Naive thymus-derived CD4-positive, alpha-beta T cell (primary cell): ENCODE data around the gene FOXO3. TPM values are rescaled to one million over a fixed set of nuclear protein-coding genes. Genes with fewer than 3 reads are reported as not detected.

Source experiments
- ATAC-seq: fragments of 150-1000 bp; cut with Tn5 transposase; 2 replicates; pipeline ENCODE4 v1.10.0; 2021; ENCODE audit warnings: mild to moderate bottlenecking, moderate library complexity
- CTCF ChIA-PET: fragments of 350-600 bp; sonication (Branson Sonifier 250); formaldehyde crosslinking; loops from one replicate; lab custom pipeline; 2021; ENCODE audit warnings: antibody characterized with exemption; lab: Charles Lee
- POLR2A ChIA-PET: fragments of 350-600 bp; sonication (Branson Sonifier 250); formaldehyde crosslinking; loops from one replicate; lab custom pipeline; 2021; ENCODE audit warnings: antibody characterized with exemption, inconsistent platforms; lab: Charles Lee
- DNase-seq, 9 donors: peaks; one replicate each; pipeline versions ENCODE4 v3.0.0 to v3.0.0-alpha.2; 2020 to 2022; ENCODE audit warnings: mixed read lengths in 1 of 9
- H3K27ac ChIP-seq: one replicate; pipeline ENCODE4 v1.7.0; 2013; ENCODE audit warnings: mild to moderate bottlenecking, low read depth, low read length, moderate library complexity
- H3K27me3 ChIP-seq, 2 donors: one replicate each; pipeline ENCODE4 v1.7.0; 2013; ENCODE audit warnings: low read length in 2 of 2, mild to moderate bottlenecking in 2 of 2, moderate library complexity in 2 of 2; ENCODE audit not compliant: control insufficient read depth in 2 of 2, insufficient read depth in 2 of 2
- H3K36me3 ChIP-seq, 3 experiments: 1 replicate in 2 of 3; 2 replicates in 1 of 3; pipeline ENCODE4 v1.7.0; 2013; ENCODE audit warnings: low read length in 3 of 3, mild to moderate bottlenecking in 3 of 3, moderate library complexity in 1 of 3; ENCODE audit not compliant: insufficient read depth in 3 of 3, control insufficient read depth in 2 of 3
- H3K4me1 ChIP-seq, 2 donors: one replicate each; pipeline ENCODE4 v1.7.0; 2013; ENCODE audit warnings: low read length in 2 of 2, mild to moderate bottlenecking in 2 of 2, moderate library complexity in 1 of 2; ENCODE audit not compliant: control insufficient read depth in 2 of 2, insufficient read depth in 2 of 2
- H3K4me3 ChIP-seq: 2 replicates; pipeline ENCODE4 v1.7.0; 2013; ENCODE audit warnings: mild to moderate bottlenecking, low read length
- H3K9me3 ChIP-seq, 3 experiments: 1 replicate in 2 of 3; 2 replicates in 1 of 3; pipeline ENCODE4 v1.7.0; 2013; ENCODE audit warnings: low read length in 3 of 3; ENCODE audit not compliant: control insufficient read depth in 2 of 3
- H3K27ac Mint-ChIP-seq, 9 donors: one replicate each; pipeline ENCODE4 v1.8.0; 2020 to 2022; ENCODE audit warnings: mixed read lengths in 9 of 9, mild to moderate bottlenecking in 8 of 9, moderate library complexity in 5 of 9, inconsistent platforms in 2 of 9
- H3K27me3 Mint-ChIP-seq, 5 donors: one replicate each; pipeline ENCODE4 v1.8.0; 2021 to 2022; ENCODE audit warnings: mixed read lengths in 5 of 5, mild to moderate bottlenecking in 1 of 5
- H3K36me3 Mint-ChIP-seq, 5 donors: one replicate each; pipeline ENCODE4 v1.8.0; 2020 to 2022; ENCODE audit warnings: mixed read lengths in 5 of 5, mild to moderate bottlenecking in 3 of 5, inconsistent platforms in 1 of 5
- H3K4me1 Mint-ChIP-seq, 7 donors: one replicate each; pipeline ENCODE4 v1.8.0; 2020 to 2022; ENCODE audit warnings: mixed read lengths in 7 of 7, mild to moderate bottlenecking in 3 of 7, inconsistent platforms in 1 of 7
- H3K4me3 Mint-ChIP-seq, 10 donors: one replicate each; pipeline ENCODE4 v1.8.0; 2020 to 2022; ENCODE audit warnings: mild to moderate bottlenecking in 10 of 10, mixed read lengths in 10 of 10, moderate library complexity in 6 of 10, inconsistent platforms in 2 of 10
- H3K9me3 Mint-ChIP-seq, 11 donors: one replicate each; pipeline ENCODE4 v1.8.0; 2020 to 2022; ENCODE audit warnings: mixed read lengths in 11 of 11, mild to moderate bottlenecking in 4 of 11, inconsistent platforms in 1 of 11, moderate library complexity in 1 of 11
- intact Hi-C, 2 donors: fragments of 100-400 bp; cut with micrococcal nuclease; formaldehyde crosslinking; loops; one replicate each; pipeline ENCODE4 v1.15.1; 2023
- polyA plus RNA-seq, 2 donors: library from polyadenylated mRNA; unstranded; fragments of 300-500 nt; fragmentation: Illumina TruSeq; gene quantifications; one replicate each; pipeline ENCODE4 v1.2.3, GENCODE V29; 2021
- total RNA-seq, 6 experiments: library from RNA in 5 of 6; stranded (reverse) in 5 of 6; gene quantifications; 1 replicate in 5 of 6; 2 replicates in 1 of 6; pipeline ENCODE4 v1.2.3 and lab custom pipeline; 2021 to 2026

FOXO3 gene
- total and polyA plus RNA-seq, 7 experiments from 2014 or later: 11.6 to 39.5 (median 20.5) TPM

GRCh38 chr6:108699290-108700041 is 138.7 kb downstream of the FOXO3 start:
- ATAC-seq: no peak
- POLR2A ChIA-PET: no interaction called here
- peaks cover 2 to 19% (median 11%) of the 10 kb centered on the region in 5 donors for H3K36me3 Mint-ChIP-seq
- H3K4me3 Mint-ChIP-seq: no peak overlapping the region
- no peak overlapping the region for H3K4me3 ChIP-seq
- H3K4me1 ChIP-seq: no peaks in the 10 kb centered on the region
- H3K27me3 ChIP-seq: no peaks in the 10 kb centered on the region
- H3K27me3 Mint-ChIP-seq: no peaks in the 10 kb centered on the region
- H3K36me3 ChIP-seq: no peaks in the 10 kb centered on the region
- no peak for DNase-seq
- no peak overlapping the region for H3K27ac Mint-ChIP-seq
- peaks cover 0 to 2% (median 0%) of the 10 kb centered on the region in 7 donors for H3K4me1 Mint-ChIP-seq
- H3K9me3 ChIP-seq: peaks cover 0 to 9% (median 9%) of the 10 kb centered on the region in 3 experiments
- intact Hi-C loops: no loop called here
- peaks cover 4 to 37% (median 18%) of the 10 kb centered on the region in 11 donors for H3K9me3 Mint-ChIP-seq
- CTCF ChIA-PET: no interaction called here
- H3K27ac ChIP-seq: no peak overlapping the region

- H3K36me3 ChIP-seq: no peaks in the 10 kb centered on the region
- ATAC-seq (no peak), DNase-seq (no peak)
- intact Hi-C loops: no loop called here
- no peak overlapping the region for H3K4me3 ChIP-seq
- ChIA-PET CTCF (no interaction called here), POLR2A (no interaction called here)
- H3K27ac ChIP-seq: no peak overlapping the region
- no peaks in the 10 kb centered on the region for H3K27me3 ChIP-seq
- H3K4me3 Mint-ChIP-seq: no peak overlapping the region
- peaks cover 2 to 15% (median 11%) of the 10 kb centered on the region in 5 donors for H3K36me3 Mint-ChIP-seq
- H3K9me3 Mint-ChIP-seq: peaks cover 4 to 43% (median 19%) of the 10 kb centered on the region in 11 donors
- no peak overlapping the region for H3K27ac Mint-ChIP-seq
- H3K4me1 ChIP-seq: no peaks in the 10 kb centered on the region
- peaks cover 0 to 9% (median 9%) of the 10 kb centered on the region in 3 experiments for H3K9me3 ChIP-seq
- H3K27me3 Mint-ChIP-seq: no peaks in the 10 kb centered on the region
- peaks cover 0 to 2% (median 0%) of the 10 kb centered on the region in 7 donors for H3K4me1 Mint-ChIP-seq
Measured at GRCh38 chr6:108702106-108702851, 141.6 kb downstream of the FOXO3 start.

GRCh38 chr6:108706649-108707048 is 145.9 kb downstream of the FOXO3 start:
- H3K27ac Mint-ChIP-seq: no peak overlapping the region
- intact Hi-C loops: no loop called here
- no peak overlapping the region for H3K4me3 Mint-ChIP-seq
- Histone ChIP-seq H3K9me3 (peaks cover 0 to 6% (median 6%) of the 10 kb centered on the region in 3 experiments), H3K36me3 (no peaks in the 10 kb centered on the region), H3K27ac (no peak overlapping the region), H3K4me3 (no peak overlapping the region), H3K27me3 (no peaks in the 10 kb centered on the region), H3K4me1 (no peaks in the 10 kb centered on the region)
- H3K27me3 Mint-ChIP-seq: no peaks in the 10 kb centered on the region
- peaks cover 0 to 2% (median 0%) of the 10 kb centered on the region in 7 donors for H3K4me1 Mint-ChIP-seq
- no peak for ATAC-seq
- POLR2A ChIA-PET: no interaction called here
- DNase-seq: no peak
- CTCF ChIA-PET: no interaction called here
- H3K9me3 Mint-ChIP-seq: peaks cover 0 to 25% (median 12%) of the 10 kb centered on the region in 11 donors
- peaks cover under 1 to 12% (median 5%) of the 10 kb centered on the region in 5 donors for H3K36me3 Mint-ChIP-seq

GRCh38 chr6:108707328-108707976 is 146.7 kb downstream of the FOXO3 start:
- no peak for DNase-seq
- no peak for ATAC-seq
- POLR2A ChIA-PET: no interaction called here
- Histone ChIP-seq H3K9me3 (no peaks in the 10 kb centered on the region), H3K4me3 (no peak overlapping the region), H3K4me1 (no peaks in the 10 kb centered on the region), H3K27me3 (no peaks in the 10 kb centered on the region), H3K36me3 (no peaks in the 10 kb centered on the region), H3K27ac (no peak overlapping the region)
- Mint-ChIP-seq H3K4me3 (no peak overlapping the region), H3K27ac (no peak overlapping the region), H3K9me3 (peaks cover 0 to 17% (median 8%) of the 10 kb centered on the region in 11 donors), H3K4me1 (peaks cover 0 to 2% (median 0%) of the 10 kb centered on the region in 7 donors), H3K27me3 (no peaks in the 10 kb centered on the region), H3K36me3 (peaks cover 0 to 9% (median 0%) of the 10 kb centered on the region in 5 donors)
- intact Hi-C loops: no loop called here
- CTCF ChIA-PET: no interaction called here

GRCh38 chr6:108710030-108710429 is 149.3 kb downstream of the FOXO3 start:
- Histone ChIP-seq H3K4me3 (no peak overlapping the region), H3K27me3 (no peaks in the 10 kb centered on the region), H3K4me1 (peaks cover 4 to 6% of the 10 kb centered on the region in 2 donors), H3K9me3 (no peaks in the 10 kb centered on the region), H3K27ac (no peak overlapping the region), H3K36me3 (no peaks in the 10 kb centered on the region)
- no peaks in the 10 kb centered on the region for H3K27me3 Mint-ChIP-seq
- CTCF ChIA-PET: no interaction called here
- no peak overlapping the region for H3K4me3 Mint-ChIP-seq
- peaks cover 0 to 2% (median 0%) of the 10 kb centered on the region in 11 donors for H3K9me3 Mint-ChIP-seq
- no peak overlapping the region for H3K27ac Mint-ChIP-seq
- DNase-seq (no peak), ATAC-seq (no peak)
- intact Hi-C loops: no loop called here
- H3K36me3 Mint-ChIP-seq: no peaks in the 10 kb centered on the region
- POLR2A ChIA-PET: no interaction called here
- H3K4me1 Mint-ChIP-seq: peaks cover 4 to 16% (median 8%) of the 10 kb centered on the region in 7 donors

- Mint-ChIP-seq H3K4me3 (no peak overlapping the region), H3K27me3 (no peaks in the 10 kb centered on the region), H3K4me1 (peaks cover 5 to 21% (median 10%) of the 10 kb centered on the region in 7 donors), H3K27ac (no peak overlapping the region), H3K9me3 (peaks cover 0 to 2% (median 0%) of the 10 kb centered on the region in 11 donors), H3K36me3 (no peaks in the 10 kb centered on the region)
- ChIA-PET POLR2A (no interaction called here), CTCF (no interaction called here)
- no peak overlapping the region for H3K27ac ChIP-seq
- ATAC-seq (no peak), DNase-seq (no peak)
- intact Hi-C loops: no loop called here
- no peaks in the 10 kb centered on the region for H3K9me3 ChIP-seq
- no peaks in the 10 kb centered on the region for H3K27me3 ChIP-seq
- H3K4me1 ChIP-seq: peaks cover 6 to 8% of the 10 kb centered on the region in 2 donors
- no peaks in the 10 kb centered on the region for H3K36me3 ChIP-seq
- H3K4me3 ChIP-seq: no peak overlapping the region
Measured at GRCh38 chr6:108710551-108710950, 149.8 kb downstream of the FOXO3 start.
